ENCODE results near the gene NDUFB2. TPM values are rescaled to one million over a fixed set of nuclear protein-coding genes. Genes with fewer than 3 reads are reported as not detected.

NDUFB2 gene
- total and polyA plus RNA-seq, 2 donors (not counting 1 experiment from before 2014, with no cell fraction given), result 67.9 to 171 TPM

DNA sequence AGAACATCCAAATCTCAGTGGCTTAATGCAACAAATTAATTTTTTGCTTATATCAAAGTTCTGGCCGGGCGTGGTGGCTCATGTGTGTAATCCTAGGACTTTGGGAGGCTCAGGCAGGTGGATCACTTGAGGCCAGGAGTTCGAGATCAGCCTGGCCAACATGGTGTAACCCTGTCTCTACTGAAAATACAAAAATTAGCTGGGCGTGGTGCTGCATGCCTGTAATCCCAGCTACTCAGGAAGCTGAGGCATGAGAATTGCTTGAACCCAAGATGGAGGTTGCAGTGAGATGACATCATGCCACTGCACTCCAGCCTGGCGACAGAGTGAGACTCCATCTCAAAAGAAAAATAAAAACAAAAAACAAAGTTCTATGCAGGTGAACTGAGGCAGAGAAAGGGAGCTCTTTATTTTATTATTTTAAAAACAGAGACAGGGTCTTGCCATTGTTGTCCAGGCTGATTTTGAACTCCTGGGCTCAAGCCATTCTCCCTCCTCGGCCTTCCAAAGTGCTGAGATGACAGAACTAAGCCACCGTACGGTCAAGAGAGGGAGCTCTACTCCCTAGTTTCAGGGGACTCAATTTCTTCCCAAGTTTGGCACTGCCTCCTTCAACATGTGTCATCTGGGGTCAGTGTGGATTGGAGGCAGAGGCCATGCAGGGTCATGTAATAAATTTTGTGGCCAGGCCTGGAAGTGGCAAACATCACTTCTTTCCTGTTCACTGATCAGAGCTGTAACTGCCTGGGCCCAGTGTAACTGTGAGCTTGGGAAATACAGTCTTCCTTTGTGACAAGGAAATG lies 21.4 kb upstream of the NDUFB2 start:
- Histone ChIP-seq H3K4me3 (ENCODE audit: control extremely low read depth in 1 of 5, extremely low read depth in 1 of 5, insufficient read depth in 1 of 5, low read depth in 2 of 5, low read length in 4 of 5) (no peak overlapping the region), H2AFZ (ENCODE audit: insufficient read depth, low read depth, low read length, poor library complexity, severe bottlenecking) (no peak overlapping the region), H3K36me3 (replicated peaks in 1 of 2; ENCODE audit: control extremely low read depth in 1 of 2, control insufficient read depth in 1 of 2, extremely low read depth in 1 of 2, insufficient read depth in 2 of 2, low read length in 1 of 2) (peaks cover 0 to 8% of the 10 kb centered on the region in 2 experiments), H3K27ac (ENCODE audit: low read length in 2 of 2) (peak overlapping the region; percentile 39 to 79), H3K4me2 (replicated peaks; ENCODE audit: low read depth, low read length, poor library complexity, severe bottlenecking) (peak overlapping the region; percentile 80), H3K9ac (ENCODE audit: low read length) (no peak overlapping the region), H4K20me1 (ENCODE audit: control insufficient read depth, insufficient read depth, low read length, poor library complexity, severe bottlenecking) (no peaks in the 10 kb centered on the region), H3K4me1 (ENCODE audit: control insufficient read depth in 2 of 2, insufficient read depth in 2 of 2, low read length in 2 of 2) (peaks cover 46 to 54% of the 10 kb centered on the region in 2 donors), H3K27me3 (replicated peaks in 1 of 4; ENCODE audit: control extremely low read depth in 1 of 4, control insufficient read depth in 3 of 4, insufficient read depth in 4 of 4, low read length in 3 of 4) (no peaks in the 10 kb centered on the region), H3K79me2 (ENCODE audit: control insufficient read depth, insufficient read depth, low read length) (peaks cover 33% of the 10 kb centered on the region), H3K9me3 (ENCODE audit: control extremely low read depth in 1 of 3, control insufficient read depth in 2 of 3, insufficient read depth in 1 of 3, low read length in 2 of 3) (peaks cover 0 to 7% (median 0%) of the 10 kb centered on the region in 3 donors)
- Mint-ChIP-seq H3K4me1 (peaks cover 52% of the 10 kb centered on the region), H3K4me3 (peak overlapping the region; percentile 87), H3K27ac (peak overlapping the region; percentile 91), H3K9me3 (ENCODE audit: insufficient read depth) (no peaks in the 10 kb centered on the region), H3K27me3 (no peaks in the 10 kb centered on the region)
- intact Hi-C loops (cut with micrococcal nuclease), result loop anchor here (5.0 to 10.0 kb wide), 3 partner anchors 32 to 1330 kb away; partner anchors contain the start of genes FMC1 and SLC37A3
- WGBS (ENCODE audit: insufficient coverage), result 83% methylated on average over 5 of the region's 8 CpGs
- DNase-seq (peak; percentile 30), ATAC-seq (ENCODE audit: low read depth) (no peak)
- ChIA-PET CTCF (interaction anchor here (0.9 to 4.1 kb wide), 8 partner anchors 10 to 252 kb away, joined by 3 to 17 read pairs (median 6); partner anchors contain the start of gene NDUFB2), POLR2A (interaction anchor here (0.9 to 1.3 kb wide), 2 partner anchors 197 to 198 kb away, joined by 3 read pairs; no protein-coding TSS in a partner anchor)
- TF ChIP-seq, protein P1, sequence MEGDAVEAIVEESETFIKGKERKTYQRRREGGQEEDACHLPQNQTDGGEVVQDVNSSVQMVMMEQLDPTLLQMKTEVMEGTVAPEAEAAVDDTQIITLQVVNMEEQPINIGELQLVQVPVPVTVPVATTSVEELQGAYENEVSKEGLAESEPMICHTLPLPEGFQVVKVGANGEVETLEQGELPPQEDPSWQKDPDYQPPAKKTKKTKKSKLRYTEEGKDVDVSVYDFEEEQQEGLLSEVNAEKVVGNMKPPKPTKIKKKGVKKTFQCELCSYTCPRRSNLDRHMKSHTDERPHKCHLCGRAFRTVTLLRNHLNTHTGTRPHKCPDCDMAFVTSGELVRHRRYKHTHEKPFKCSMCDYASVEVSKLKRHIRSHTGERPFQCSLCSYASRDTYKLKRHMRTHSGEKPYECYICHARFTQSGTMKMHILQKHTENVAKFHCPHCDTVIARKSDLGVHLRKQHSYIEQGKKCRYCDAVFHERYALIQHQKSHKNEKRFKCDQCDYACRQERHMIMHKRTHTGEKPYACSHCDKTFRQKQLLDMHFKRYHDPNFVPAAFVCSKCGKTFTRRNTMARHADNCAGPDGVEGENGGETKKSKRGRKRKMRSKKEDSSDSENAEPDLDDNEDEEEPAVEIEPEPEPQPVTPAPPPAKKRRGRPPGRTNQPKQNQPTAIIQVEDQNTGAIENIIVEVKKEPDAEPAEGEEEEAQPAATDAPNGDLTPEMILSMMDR (IDR thresholded peaks at IDR 0.05), result peak; percentile 23
- no peak for TF ChIP-seq EZH2 (IDR thresholded peaks at IDR 0.05; ENCODE audit: borderline replicate concordance, insufficient read depth, low read depth, low read length, poor library complexity, severe bottlenecking)
